ENCODE results near the gene TOMM22. TPM values are rescaled to one million over a fixed set of nuclear protein-coding genes. Genes with fewer than 3 reads are reported as not detected.

Gene TOMM22
- total RNA-seq, 1 experiment from 2014 or later, result 146 TPM

- no peak overlapping the region for H3K4me3 Mint-ChIP-seq
- H3K27me3 Mint-ChIP-seq (ENCODE audit: low read depth), result no peaks in the 10 kb centered on the region; the same call in 1 of the 2 replicates
- H3K36me3 Mint-ChIP-seq, result peaks cover 13% of the 10 kb centered on the region
- H3K9me3 Mint-ChIP-seq, result no peaks in the 10 kb centered on the region
- TF ChIP-seq ZNF532 (CRISPR knock-in tag; IDR thresholded peaks at IDR 0.05; ENCODE audit: borderline replicate concordance) (no peak), TEAD4 (CRISPR knock-in tag; IDR thresholded peaks at IDR 0.05) (no peak), NR3C1 (CRISPR knock-in tag; conservative IDR thresholded peaks at IDR 0.05; ENCODE audit: low read depth) (no peak), MAX (CRISPR knock-in tag; IDR thresholded peaks at IDR 0.05) (no peak), SMAD4 (CRISPR knock-in tag; IDR thresholded peaks at IDR 0.05) (no peak), GTF2I (CRISPR knock-in tag; conservative IDR thresholded peaks at IDR 0.05) (no peak), ZBTB43 (CRISPR knock-in tag; IDR thresholded peaks at IDR 0.05) (no peak), USF1 (CRISPR knock-in tag; IDR thresholded peaks at IDR 0.05) (no peak), TEAD1 (CRISPR knock-in tag; IDR thresholded peaks at IDR 0.05) (no peak), AR (CRISPR knock-in tag; IDR thresholded peaks at IDR 0.05) (no peak), OVOL2 (CRISPR knock-in tag; IDR thresholded peaks at IDR 0.05; ENCODE audit: borderline replicate concordance) (no peak), EMX1 (CRISPR knock-in tag; IDR thresholded peaks at IDR 0.05) (no peak), ATF2 (CRISPR knock-in tag; IDR thresholded peaks at IDR 0.05; ENCODE audit: borderline replicate concordance, low read depth) (no peak)
- ChIA-PET CTCF (interaction anchor here (0.9 to 1.7 kb wide), 3 partner anchors 16 to 27 kb away, joined by 3 to 6 read pairs (median 5); partner anchors contain the start of gene TOMM22), POLR2A (interaction anchor here (1.4 kb wide), 1 partner anchor 16 kb away, joined by 5 read pairs; the partner anchor contains the start of gene TOMM22)
- no peak for DNase-seq (ENCODE audit: low spot score)
- ATAC-seq, result no peak
- peaks cover 35% of the 10 kb centered on the region for H3K4me1 Mint-ChIP-seq
- no peak overlapping the region for H3K27ac Mint-ChIP-seq
These were observed 15.8 kb downstream of the TOMM22 start for GRCh38 chr22:38697425-38698089.

Data from WTC11 (cell line).